Neuron (in vitro differentiated cells): ENCODE results near the gene ZNF862.
"Not testable (repeated sequence)": the region's sequence is repeated elsewhere in the genome, so short reads cannot be mapped to it uniquely, and the experiment has no call there.

ENCODE experiments used
- H2AFZ ChIP-seq: one replicate; pipeline ENCODE4 v1.6.1; 2013; ENCODE audit warnings: low read depth, mild to moderate bottlenecking, inconsistent platforms, low read length, moderate library complexity
- H3K27me3 ChIP-seq: one replicate; pipeline ENCODE4 v1.6.1; 2013; ENCODE audit warnings: low read length; ENCODE audit not compliant: insufficient read depth
- H3K36me3 ChIP-seq: one replicate; pipeline ENCODE4 v1.6.1; 2013; ENCODE audit warnings: low read length; ENCODE audit not compliant: insufficient read depth
- H3K4me1 ChIP-seq: one replicate; pipeline ENCODE4 v1.6.1; 2013; ENCODE audit warnings: low read length; ENCODE audit not compliant: insufficient read depth
- H3K4me3 ChIP-seq: 2 replicates; pipeline ENCODE4 v1.5.1; 2013; ENCODE audit warnings: mild to moderate bottlenecking, low read length, moderate library complexity
- H3K9me3 ChIP-seq: one replicate; pipeline ENCODE4 v1.6.1; 2013; ENCODE audit warnings: low read length

The ZNF862 gene

DNA sequence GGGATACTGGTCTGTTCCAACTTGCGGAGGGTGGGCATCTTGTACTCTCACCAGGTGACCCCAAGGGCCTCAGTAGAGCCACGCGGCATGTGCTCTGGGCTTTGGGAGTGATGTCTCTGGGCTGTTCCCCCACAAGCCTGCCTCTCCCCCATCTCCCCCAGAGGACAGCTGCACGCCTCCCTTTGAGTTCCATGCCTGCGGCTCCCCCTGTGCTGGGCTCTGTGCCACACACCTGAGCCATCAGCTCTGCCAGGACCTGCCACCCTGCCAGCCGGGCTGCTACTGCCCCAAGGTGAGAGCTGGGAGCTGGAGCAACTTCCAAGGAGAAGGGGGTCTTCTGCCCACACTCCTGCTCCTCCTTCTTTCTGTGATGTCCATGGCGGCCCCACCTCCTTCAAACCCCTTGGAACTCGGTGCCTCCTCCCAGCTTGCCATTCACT, 15.0 kb upstream of the ZNF862 start:
- H3K4me3 ChIP-seq = no peak overlapping the region
- peaks cover 2% of the 10 kb centered on the region for H3K4me1 ChIP-seq
- H3K27me3 ChIP-seq = peaks cover 6% of the 10 kb centered on the region
- H3K36me3 ChIP-seq = no peaks in the 10 kb centered on the region
- no peak overlapping the region for H2AFZ ChIP-seq
- peaks cover 2% of the 10 kb centered on the region for H3K9me3 ChIP-seq

DNA sequence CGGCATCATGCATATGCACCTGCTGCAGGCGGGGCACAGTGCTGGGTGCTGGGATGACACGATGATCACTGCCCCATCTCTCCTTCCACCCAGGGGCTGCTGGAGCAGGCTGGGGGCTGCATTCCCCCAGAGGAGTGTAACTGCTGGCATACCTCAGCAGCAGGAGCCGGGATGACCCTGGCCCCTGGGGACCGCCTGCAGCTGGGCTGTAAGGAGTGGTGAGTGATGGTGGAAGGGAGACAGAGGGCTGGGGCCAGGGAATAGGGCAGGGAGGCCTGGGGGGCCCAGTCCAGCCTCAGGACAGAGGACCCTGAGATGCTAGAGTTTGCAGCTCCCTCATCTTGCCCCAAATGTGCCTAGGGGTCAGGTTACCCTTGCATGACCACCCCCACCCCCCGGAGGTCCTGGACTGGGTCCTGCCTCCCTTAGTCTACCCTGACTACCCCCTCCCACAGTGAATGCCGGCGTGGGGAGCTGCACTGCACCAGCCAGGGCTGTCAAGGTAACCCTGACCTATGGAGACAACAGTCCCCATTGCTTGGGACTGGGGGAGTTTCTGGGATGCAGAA, 14.5 kb upstream of the ZNF862 start:
- Histone ChIP-seq H3K4me3 (no peak overlapping the region), H2AFZ (no peak overlapping the region), H3K27me3 (peaks cover 6% of the 10 kb centered on the region), H3K36me3 (no peaks in the 10 kb centered on the region), H3K9me3 (peaks cover 2% of the 10 kb centered on the region), H3K4me1 (peaks cover 2% of the 10 kb centered on the region)

- Histone ChIP-seq H3K4me3 (no peak overlapping the region), H3K27me3 (peaks cover 6% of the 10 kb centered on the region), H3K9me3 (peaks cover 2% of the 10 kb centered on the region), H2AFZ (no peak overlapping the region), H3K4me1 (peaks cover 2% of the 10 kb centered on the region), H3K36me3 (no peaks in the 10 kb centered on the region)
Observed at GRCh38 chr7:149824301-149824741, 13.9 kb upstream of the ZNF862 start.

GRCh38 chr7:149824748-149825566, 13.2 kb upstream of the ZNF862 start:
- H3K4me1 ChIP-seq = peaks cover 2% of the 10 kb centered on the region
- H3K36me3 ChIP-seq = no peaks in the 10 kb centered on the region
- H3K9me3 ChIP-seq = peaks cover 2% of the 10 kb centered on the region
- H2AFZ ChIP-seq = no peak overlapping the region
- peaks cover 6% of the 10 kb centered on the region for H3K27me3 ChIP-seq
- no peak overlapping the region for H3K4me3 ChIP-seq

DNA sequence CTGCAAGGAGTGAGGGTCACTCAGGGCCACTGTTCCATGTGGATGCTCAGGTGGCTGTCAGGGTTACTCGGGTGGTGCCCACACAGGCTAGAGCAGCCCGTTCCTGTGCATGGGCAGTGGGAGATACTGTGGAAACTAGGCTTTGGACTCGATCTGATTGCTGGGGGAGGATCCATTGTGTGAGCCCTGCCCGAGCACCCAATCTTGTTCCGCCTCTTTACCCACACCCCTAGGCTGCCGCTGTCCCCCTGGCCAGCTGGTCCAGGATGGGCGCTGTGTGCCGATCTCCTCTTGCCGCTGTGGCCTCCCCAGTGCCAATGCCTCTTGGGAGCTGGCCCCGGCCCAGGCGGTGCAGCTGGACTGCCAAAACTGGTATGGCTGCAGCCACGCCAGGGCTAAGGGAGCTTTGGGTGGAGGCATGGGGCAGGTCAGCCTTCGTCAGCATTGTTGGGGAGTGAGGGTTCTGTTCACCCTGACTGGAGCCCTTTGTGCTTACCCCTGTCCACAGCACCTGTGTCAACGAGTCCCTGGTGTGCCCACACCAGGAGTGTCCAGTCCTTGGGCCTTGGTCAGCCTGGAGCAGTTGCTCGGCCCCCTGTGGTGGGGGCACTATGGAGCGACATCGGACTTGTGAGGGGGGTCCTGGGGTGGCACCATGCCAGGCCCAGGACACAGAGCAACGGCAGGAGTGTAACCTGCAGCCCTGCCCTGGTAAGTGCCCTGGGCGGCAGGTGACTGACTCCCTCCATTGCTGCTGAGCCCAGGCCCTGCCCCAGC, 12.4 kb upstream of the ZNF862 start:
- Histone ChIP-seq H2AFZ (no peak overlapping the region), H3K4me1 (peaks cover 2% of the 10 kb centered on the region), H3K4me3 (no peak overlapping the region), H3K9me3 (peaks cover 2% of the 10 kb centered on the region), H3K36me3 (no peaks in the 10 kb centered on the region), H3K27me3 (peaks cover 3% of the 10 kb centered on the region)

DNA sequence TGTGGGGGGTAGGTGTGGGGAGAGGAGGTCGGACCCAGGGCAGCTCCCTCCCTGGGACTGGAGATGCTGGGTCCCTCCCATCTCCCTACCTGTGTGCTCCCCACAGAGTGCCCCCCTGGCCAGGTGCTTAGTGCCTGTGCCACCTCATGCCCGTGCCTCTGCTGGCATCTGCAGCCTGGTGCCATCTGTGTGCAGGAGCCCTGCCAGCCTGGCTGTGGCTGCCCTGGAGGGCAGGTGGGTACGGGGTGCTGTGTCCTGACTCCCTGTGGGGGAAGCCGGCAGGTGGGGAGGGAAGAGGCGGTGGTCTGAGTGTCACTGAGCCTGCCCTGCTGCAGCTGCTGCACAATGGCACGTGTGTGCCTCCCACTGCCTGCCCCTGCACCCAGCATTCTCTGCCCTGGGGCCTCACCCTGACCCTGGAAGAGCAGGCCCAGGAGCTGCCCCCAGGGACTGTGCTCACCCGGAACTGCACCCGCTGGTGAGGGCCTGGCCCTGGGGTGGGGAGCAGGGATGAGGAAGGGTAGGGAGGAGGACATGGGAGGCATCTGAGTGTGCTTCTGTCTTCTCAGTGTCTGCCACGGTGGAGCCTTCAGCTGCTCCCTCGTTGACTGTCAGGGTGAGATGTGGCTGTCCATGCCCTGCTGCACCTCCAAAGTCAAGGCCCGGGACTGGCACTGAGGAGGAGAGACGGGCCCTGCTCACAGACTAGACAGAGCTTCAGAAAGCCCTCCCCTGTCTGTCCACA, 11.7 kb upstream of the ZNF862 start:
- Histone ChIP-seq H3K27me3 (no peaks in the 10 kb centered on the region), H3K4me3 (no peak overlapping the region), H2AFZ (no peak overlapping the region), H3K9me3 (peaks cover 2% of the 10 kb centered on the region), H3K4me1 (peaks cover 2% of the 10 kb centered on the region), H3K36me3 (no peaks in the 10 kb centered on the region)

GRCh38 chr7:149827089-149827981, 10.8 kb upstream of the ZNF862 start:
- Histone ChIP-seq H3K4me3 (no peak overlapping the region), H3K36me3 (no peaks in the 10 kb centered on the region), H3K9me3 (peaks cover 2% of the 10 kb centered on the region), H2AFZ (no peak overlapping the region), H3K4me1 (no peaks in the 10 kb centered on the region), H3K27me3 (no peaks in the 10 kb centered on the region)

DNA sequence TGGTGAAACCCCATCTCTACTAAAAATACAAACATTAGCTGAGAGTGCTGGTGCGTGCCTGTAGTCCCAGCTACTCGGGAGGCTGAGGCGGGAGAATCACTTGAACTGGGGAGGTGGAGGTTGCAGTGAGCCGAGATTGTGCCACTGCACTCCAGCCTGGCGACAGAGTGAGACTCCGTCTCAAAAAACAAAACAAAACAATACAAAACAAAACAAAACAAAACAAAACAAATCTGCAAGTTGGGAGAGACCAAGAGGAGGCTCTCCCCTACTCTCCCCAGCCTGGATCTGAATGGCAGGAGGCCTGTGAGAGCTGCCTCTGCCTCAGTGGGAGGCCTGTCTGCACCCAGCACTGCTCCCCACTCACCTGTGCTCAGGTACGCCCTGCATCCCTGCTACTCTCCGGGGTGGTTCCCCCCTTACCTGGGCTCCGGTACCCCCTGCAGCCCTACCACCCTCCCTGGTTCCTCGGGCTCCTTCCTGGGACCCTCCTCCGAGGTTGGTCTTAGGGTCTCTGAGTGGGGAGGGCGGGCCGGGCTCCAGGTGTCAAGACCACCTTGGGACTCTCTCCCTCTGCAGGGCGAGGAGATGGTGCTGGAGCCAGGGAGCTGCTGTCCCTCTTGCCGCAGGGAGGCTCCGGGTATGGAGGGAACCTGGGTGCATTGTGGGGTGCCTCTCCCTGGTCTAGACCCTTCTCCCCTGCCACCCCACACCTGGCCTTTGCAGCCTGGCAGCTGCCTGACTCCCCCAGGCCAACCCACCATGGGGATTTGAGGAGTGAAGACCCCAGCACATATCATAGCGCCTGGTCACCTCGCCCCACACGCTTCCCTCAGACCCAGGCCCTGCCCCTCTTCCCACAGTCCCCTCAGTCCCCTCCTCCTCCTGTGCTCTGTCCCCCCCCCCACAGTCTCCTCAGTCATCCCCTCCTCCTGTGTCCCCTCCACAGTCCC, 9.5 kb upstream of the ZNF862 start:
- H3K36me3 ChIP-seq = no peaks in the 10 kb centered on the region
- H3K4me1 ChIP-seq = no peaks in the 10 kb centered on the region
- H3K9me3 ChIP-seq = peaks cover under 1% of the 10 kb centered on the region
- H3K27me3 ChIP-seq = peaks cover 3% of the 10 kb centered on the region
- H3K4me3 ChIP-seq = no peak overlapping the region
- no peak overlapping the region for H2AFZ ChIP-seq

- H3K27me3 ChIP-seq, H2AFZ ChIP-seq, H3K4me3 ChIP-seq, H3K9me3 ChIP-seq, H3K4me1 ChIP-seq, H3K36me3 ChIP-seq: not testable (repeated sequence)
Observed at GRCh38 chr7:149830527-149830926, 7.6 kb upstream of the ZNF862 start.

DNA sequence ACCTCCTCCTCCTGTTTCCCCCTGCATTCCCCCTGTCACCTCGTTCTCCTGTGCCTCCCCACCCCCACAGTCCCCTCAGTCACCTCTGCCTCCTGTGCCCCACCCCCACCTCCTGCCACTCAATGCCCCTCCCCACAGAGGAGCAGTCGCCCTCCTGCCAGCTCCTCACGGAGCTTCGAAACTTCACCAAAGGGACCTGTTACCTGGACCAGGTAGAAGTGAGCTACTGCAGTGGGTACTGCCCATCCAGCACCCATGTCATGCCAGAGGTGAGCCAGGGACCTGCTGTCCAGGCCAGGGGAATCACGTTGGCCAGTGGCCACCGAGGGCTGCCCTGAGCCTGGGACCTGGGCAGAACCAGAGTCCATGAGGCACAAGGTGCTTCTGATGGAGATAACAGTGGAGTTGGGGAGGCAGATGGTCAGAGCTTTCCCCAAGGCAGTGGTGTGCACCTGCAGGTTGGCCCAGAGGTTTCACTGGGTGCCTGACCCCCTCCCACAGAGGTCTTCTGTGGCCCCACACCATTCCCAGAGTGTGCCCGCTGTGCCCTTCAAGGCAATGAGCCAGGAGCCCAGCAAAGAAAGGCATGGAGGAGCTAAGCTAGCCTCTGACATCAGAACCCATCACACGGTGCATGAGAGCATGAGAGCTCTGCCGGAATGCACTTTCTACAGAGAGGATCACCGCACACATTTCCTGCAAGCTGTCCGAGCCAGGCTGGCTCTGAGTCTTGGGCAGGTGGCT, 7.0 kb upstream of the ZNF862 start:
- no peaks in the 10 kb centered on the region for H3K4me1 ChIP-seq
- no peaks in the 10 kb centered on the region for H3K9me3 ChIP-seq
- peaks cover 3% of the 10 kb centered on the region for H3K27me3 ChIP-seq
- H2AFZ ChIP-seq = no peak overlapping the region
- no peaks in the 10 kb centered on the region for H3K36me3 ChIP-seq
- H3K4me3 ChIP-seq = no peak overlapping the region

DNA sequence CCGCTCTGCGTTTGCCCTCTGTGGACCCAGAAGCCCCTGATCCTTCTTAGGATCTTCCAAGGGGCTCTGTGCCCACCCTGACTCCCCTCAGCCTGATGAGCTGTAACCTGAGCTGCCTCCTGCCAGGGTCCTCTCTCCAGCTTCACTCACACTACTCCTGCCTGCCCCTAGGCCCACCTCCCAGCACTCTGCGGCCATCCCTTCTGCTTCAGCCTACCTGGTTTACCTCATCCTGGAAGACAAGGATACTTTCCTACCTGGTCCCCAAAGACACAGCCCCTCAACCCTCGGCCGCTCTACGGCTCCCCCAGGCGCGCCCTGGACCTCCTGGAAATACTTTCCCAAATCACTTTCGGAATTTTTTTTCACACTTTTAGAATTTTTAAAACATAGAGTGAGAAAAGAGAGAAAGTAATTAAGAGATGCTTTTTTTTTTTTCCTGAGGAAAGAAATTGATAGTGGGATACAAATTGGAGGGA, 6.4 kb upstream of the ZNF862 start:
- no peaks in the 10 kb centered on the region for H3K9me3 ChIP-seq
- H3K4me3 ChIP-seq = no peak overlapping the region
- H3K27me3 ChIP-seq = peaks cover 3% of the 10 kb centered on the region
- H3K4me1 ChIP-seq = no peaks in the 10 kb centered on the region
- H2AFZ ChIP-seq = no peak overlapping the region
- no peaks in the 10 kb centered on the region for H3K36me3 ChIP-seq
